WTC11 (cell line): Measurements from ENCODE around the gene RAB15. TPM values are rescaled to one million over a fixed set of nuclear protein-coding genes. Genes with fewer than 3 reads are reported as not detected.

Experiments
- ATAC-seq: fragments of 200-7000 bp; cut with Tn5 transposase; 2 replicates; pipeline ENCODE4 v1.10.0; 2021; ENCODE audit warnings: mild to moderate bottlenecking, moderate library complexity
- CTCF ChIA-PET: fragments of 300-600 bp; sonication (Branson Sonifier 250); formaldehyde crosslinking; loops from one replicate; lab custom pipeline; 2021; ENCODE audit warnings: antibody characterized with exemption; lab: Charles Lee
- POLR2A ChIA-PET: fragments of 350-600 bp; sonication (Branson Sonifier 250); formaldehyde crosslinking; loops from one replicate; lab custom pipeline; 2021; ENCODE audit warnings: antibody characterized with exemption; lab: Charles Lee
- DNase-seq: peaks from one replicate; pipeline ENCODE4 v3.0.0; 2021; ENCODE audit warnings: low spot score
- H3K27ac Mint-ChIP-seq: 2 replicates; pipeline ENCODE4 v1.8.0; 2021; ENCODE audit warnings: mixed read lengths
- H3K27me3 Mint-ChIP-seq: 2 replicates; pipeline ENCODE4 v1.8.0; 2021; ENCODE audit warnings: low read depth, mild to moderate bottlenecking, moderate library complexity, mixed read lengths
- H3K36me3 Mint-ChIP-seq: 2 replicates; pipeline ENCODE4 v1.8.0; 2021; ENCODE audit warnings: mixed read lengths
- H3K4me1 Mint-ChIP-seq: 2 replicates; pipeline ENCODE4 v1.8.0; 2022; ENCODE audit warnings: mixed read lengths
- H3K4me3 Mint-ChIP-seq: 2 replicates; pipeline ENCODE4 v1.8.0; 2021; ENCODE audit warnings: mild to moderate bottlenecking, moderate library complexity, mixed read lengths
- H3K9me3 Mint-ChIP-seq: 2 replicates; pipeline ENCODE4 v1.8.0; 2021; ENCODE audit warnings: mixed read lengths
- ATF1 ChIP-seq: sonication (generic); formaldehyde crosslinking; IDR thresholded peaks from 2 replicates; pipeline ENCODE4 v1.8.1; 2023; ENCODE audit warnings: mild to moderate bottlenecking, moderate library complexity, missing genetic modification reagents
- HMGA2 ChIP-seq: fragments of 250-450 bp; sonication (Bioruptor Pico); IDR thresholded peaks from 2 replicates; pipeline ENCODE4 v1.4.0; 2021; ENCODE audit warnings: mild to moderate bottlenecking, moderate library complexity
- IRF2 ChIP-seq: sonication (generic); formaldehyde crosslinking; IDR thresholded peaks from 2 replicates; pipeline ENCODE4 v1.8.0; 2022; ENCODE audit warnings: low read depth, missing genetic modification reagents, borderline replicate concordance
- MYBL2 ChIP-seq: sonication (generic); formaldehyde crosslinking; IDR thresholded peaks from 2 replicates; pipeline ENCODE4 v1.8.1; 2023; ENCODE audit warnings: mild to moderate bottlenecking, moderate library complexity, missing genetic modification reagents
- PRRX2 ChIP-seq: fragments of 250-450 bp; sonication (Bioruptor Pico); IDR thresholded peaks from 2 replicates; pipeline ENCODE4 v1.8.0; 2021; ENCODE audit warnings: mild to moderate bottlenecking
- SP1 ChIP-seq: sonication (generic); formaldehyde crosslinking; conservative IDR thresholded peaks from 2 replicates; pipeline ENCODE4 v1.8.1; 2022; ENCODE audit warnings: missing genetic modification reagents
- USF2 ChIP-seq: sonication (generic); formaldehyde crosslinking; IDR thresholded peaks from 2 replicates; pipeline ENCODE4 v1.8.1; 2023; ENCODE audit warnings: mild to moderate bottlenecking, missing genetic modification reagents, moderate library complexity
- ZNF121 ChIP-seq: sonication (generic); formaldehyde crosslinking; IDR thresholded peaks from 2 replicates; pipeline ENCODE4 v1.8.0; 2023; ENCODE audit warnings: missing genetic modification reagents
- ZNF396 ChIP-seq: fragments of 250-450 bp; sonication (Bioruptor Pico); IDR thresholded peaks from 2 replicates; pipeline ENCODE4 v1.8.0; 2021; ENCODE audit warnings: mild to moderate bottlenecking, moderate library complexity, borderline replicate concordance
- ZNF671 ChIP-seq: fragments of 250-450 bp; sonication (Bioruptor Pico); IDR thresholded peaks from 2 replicates; pipeline ENCODE4 v1.8.0; 2021; ENCODE audit warnings: mild to moderate bottlenecking
- total RNA-seq: library from RNA; stranded (reverse); gene quantifications from 3 replicates; pipeline ENCODE4 v1.2.3, GENCODE V29; 2021
- TF ChIP-seq, protein P1 (sequence below): sonication (generic); formaldehyde crosslinking; IDR thresholded peaks from 2 replicates; pipeline ENCODE4 v1.8.1; 2022; ENCODE audit warnings: low read depth, mild to moderate bottlenecking, moderate library complexity, missing genetic modification reagents, borderline replicate concordance
- TF ChIP-seq, protein P2 (sequence below): fragments of 250-450 bp; sonication (Bioruptor Pico); IDR thresholded peaks from 2 replicates; pipeline ENCODE4 v1.9.0; 2021; ENCODE audit warnings: mild to moderate bottlenecking
- TF ChIP-seq, protein P3 (sequence below): sonication (generic); formaldehyde crosslinking; IDR thresholded peaks from 2 replicates; pipeline ENCODE4 v1.8.1; 2023; ENCODE audit warnings: mild to moderate bottlenecking, missing genetic modification reagents, borderline replicate concordance
- TF ChIP-seq, protein P4 (sequence below): sonication (generic); formaldehyde crosslinking; IDR thresholded peaks from 2 replicates; pipeline ENCODE4 v1.8.0; 2022; ENCODE audit warnings: missing genetic modification reagents

Gene RAB15
- total RNA-seq, 1 experiment from 2014 or later: 49.1 TPM

DNA sequence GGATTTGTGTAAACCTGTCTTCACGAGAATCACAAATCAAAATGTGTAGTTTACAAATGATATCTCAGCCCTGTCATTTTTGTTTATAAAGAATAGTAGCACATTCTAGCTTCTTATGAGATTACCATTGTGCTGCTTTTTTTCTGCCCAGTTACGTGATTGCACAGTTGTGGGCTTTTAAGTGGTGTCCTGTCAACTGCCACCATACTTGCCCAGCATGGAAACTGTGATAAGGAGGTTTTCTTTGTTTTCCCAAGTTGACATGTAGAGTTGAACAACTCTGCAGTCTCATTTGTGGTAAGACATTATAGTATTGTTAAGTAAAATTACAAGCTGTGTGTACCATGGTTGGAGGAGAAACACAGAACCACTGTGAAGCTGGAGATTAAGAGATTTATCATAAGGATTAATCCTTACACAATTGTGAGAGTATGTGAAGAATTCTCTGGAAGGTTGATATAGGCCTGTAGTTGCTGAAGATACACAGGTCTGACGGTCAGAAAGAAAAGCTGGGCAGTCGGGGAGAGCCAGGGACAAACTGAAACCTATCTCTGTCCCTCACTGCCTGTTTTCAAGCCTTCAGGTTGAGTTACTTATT, 45.6 kb downstream of the RAB15 start (continued):
- TF ChIP-seq, protein P1, sequence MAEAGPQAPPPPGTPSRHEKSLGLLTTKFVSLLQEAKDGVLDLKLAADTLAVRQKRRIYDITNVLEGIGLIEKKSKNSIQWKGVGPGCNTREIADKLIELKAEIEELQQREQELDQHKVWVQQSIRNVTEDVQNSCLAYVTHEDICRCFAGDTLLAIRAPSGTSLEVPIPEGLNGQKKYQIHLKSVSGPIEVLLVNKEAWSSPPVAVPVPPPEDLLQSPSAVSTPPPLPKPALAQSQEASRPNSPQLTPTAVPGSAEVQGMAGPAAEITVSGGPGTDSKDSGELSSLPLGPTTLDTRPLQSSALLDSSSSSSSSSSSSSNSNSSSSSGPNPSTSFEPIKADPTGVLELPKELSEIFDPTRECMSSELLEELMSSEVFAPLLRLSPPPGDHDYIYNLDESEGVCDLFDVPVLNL: no peak
- TF ChIP-seq, protein P2, sequence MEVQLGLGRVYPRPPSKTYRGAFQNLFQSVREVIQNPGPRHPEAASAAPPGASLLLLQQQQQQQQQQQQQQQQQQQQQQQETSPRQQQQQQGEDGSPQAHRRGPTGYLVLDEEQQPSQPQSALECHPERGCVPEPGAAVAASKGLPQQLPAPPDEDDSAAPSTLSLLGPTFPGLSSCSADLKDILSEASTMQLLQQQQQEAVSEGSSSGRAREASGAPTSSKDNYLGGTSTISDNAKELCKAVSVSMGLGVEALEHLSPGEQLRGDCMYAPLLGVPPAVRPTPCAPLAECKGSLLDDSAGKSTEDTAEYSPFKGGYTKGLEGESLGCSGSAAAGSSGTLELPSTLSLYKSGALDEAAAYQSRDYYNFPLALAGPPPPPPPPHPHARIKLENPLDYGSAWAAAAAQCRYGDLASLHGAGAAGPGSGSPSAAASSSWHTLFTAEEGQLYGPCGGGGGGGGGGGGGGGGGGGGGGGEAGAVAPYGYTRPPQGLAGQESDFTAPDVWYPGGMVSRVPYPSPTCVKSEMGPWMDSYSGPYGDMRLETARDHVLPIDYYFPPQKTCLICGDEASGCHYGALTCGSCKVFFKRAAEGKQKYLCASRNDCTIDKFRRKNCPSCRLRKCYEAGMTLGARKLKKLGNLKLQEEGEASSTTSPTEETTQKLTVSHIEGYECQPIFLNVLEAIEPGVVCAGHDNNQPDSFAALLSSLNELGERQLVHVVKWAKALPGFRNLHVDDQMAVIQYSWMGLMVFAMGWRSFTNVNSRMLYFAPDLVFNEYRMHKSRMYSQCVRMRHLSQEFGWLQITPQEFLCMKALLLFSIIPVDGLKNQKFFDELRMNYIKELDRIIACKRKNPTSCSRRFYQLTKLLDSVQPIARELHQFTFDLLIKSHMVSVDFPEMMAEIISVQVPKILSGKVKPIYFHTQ (CRISPR knock-in tag): no peak

GRCh38 chr14:64923015-64923414, 49.1 kb downstream of the RAB15 start:
- Mint-ChIP-seq H3K36me3 (peaks cover 24% of the 10 kb centered on the region), H3K27me3 (no peaks in the 10 kb centered on the region), H3K27ac (no peak overlapping the region), H3K4me1 (0 out of 2 replicates have a peak, but pooled peaks cover 3% of the 10 kb centered on the region), H3K4me3 (no peak overlapping the region), H3K9me3 (peaks cover 7% of the 10 kb centered on the region; the same call in 1 of the 2 replicates)
- ATAC-seq (no peak), DNase-seq (no peak)
- TF ChIP-seq ZNF121 (CRISPR knock-in tag) (0 out of 2 replicates have a peak, but pooled peaks have one; percentile 51), ATF1 (no peak), ZNF671 (no peak), PRRX2 (no peak)
- CTCF ChIA-PET: interaction anchor here (1.3 to 1.7 kb wide), 2 partner anchors 12 to 97 kb away, joined by 3 to 6 read pairs; no protein-coding TSS in a partner anchor
- POLR2A ChIA-PET: interaction anchor here (0.7 kb wide), 1 partner anchor 34 kb away, joined by 3 read pairs; no protein-coding TSS in a partner anchor

DNA sequence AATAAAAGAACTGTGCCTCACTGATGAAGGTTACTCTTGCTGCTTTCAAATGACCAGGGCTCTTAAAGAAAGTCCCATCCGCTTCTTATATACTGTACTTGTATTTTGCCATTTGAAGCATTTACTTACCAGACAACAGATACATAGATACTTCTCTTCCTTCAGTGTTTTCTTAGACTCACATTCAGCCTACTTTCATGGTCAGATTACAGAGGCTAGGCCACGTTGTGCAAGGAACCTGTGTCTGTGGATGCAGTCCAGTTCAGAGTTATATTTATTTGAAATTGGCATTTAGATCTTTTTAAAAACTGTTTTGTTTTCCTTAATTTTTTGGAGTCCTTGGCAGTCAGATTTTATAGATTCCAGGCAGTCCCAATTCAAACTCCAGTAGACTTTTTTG, 51.7 kb downstream of the RAB15 start:
- H3K27ac Mint-ChIP-seq: peak overlapping the region; percentile 5; the same call in 1 of the 2 replicates
- POLR2A ChIA-PET: no interaction called here
- no peak for DNase-seq
- ATAC-seq: no peak
- H3K9me3 Mint-ChIP-seq: peaks cover 7% of the 10 kb centered on the region; the same call in 1 of the 2 replicates
- CTCF ChIA-PET: no interaction called here
- no peaks in the 10 kb centered on the region for H3K27me3 Mint-ChIP-seq
- no peak overlapping the region for H3K4me3 Mint-ChIP-seq
- H3K4me1 Mint-ChIP-seq: peaks cover 7% of the 10 kb centered on the region
- peaks cover 22% of the 10 kb centered on the region for H3K36me3 Mint-ChIP-seq
- TF ChIP-seq USF2 (no peak), ATF1 (no peak), MYBL2 (CRISPR knock-in tag) (no peak), HMGA2 (CRISPR knock-in tag) (no peak), SP1 (CRISPR knock-in tag) (no peak), ZNF396 (no peak), IRF2 (CRISPR knock-in tag) (no peak)
- TF ChIP-seq, protein P3, sequence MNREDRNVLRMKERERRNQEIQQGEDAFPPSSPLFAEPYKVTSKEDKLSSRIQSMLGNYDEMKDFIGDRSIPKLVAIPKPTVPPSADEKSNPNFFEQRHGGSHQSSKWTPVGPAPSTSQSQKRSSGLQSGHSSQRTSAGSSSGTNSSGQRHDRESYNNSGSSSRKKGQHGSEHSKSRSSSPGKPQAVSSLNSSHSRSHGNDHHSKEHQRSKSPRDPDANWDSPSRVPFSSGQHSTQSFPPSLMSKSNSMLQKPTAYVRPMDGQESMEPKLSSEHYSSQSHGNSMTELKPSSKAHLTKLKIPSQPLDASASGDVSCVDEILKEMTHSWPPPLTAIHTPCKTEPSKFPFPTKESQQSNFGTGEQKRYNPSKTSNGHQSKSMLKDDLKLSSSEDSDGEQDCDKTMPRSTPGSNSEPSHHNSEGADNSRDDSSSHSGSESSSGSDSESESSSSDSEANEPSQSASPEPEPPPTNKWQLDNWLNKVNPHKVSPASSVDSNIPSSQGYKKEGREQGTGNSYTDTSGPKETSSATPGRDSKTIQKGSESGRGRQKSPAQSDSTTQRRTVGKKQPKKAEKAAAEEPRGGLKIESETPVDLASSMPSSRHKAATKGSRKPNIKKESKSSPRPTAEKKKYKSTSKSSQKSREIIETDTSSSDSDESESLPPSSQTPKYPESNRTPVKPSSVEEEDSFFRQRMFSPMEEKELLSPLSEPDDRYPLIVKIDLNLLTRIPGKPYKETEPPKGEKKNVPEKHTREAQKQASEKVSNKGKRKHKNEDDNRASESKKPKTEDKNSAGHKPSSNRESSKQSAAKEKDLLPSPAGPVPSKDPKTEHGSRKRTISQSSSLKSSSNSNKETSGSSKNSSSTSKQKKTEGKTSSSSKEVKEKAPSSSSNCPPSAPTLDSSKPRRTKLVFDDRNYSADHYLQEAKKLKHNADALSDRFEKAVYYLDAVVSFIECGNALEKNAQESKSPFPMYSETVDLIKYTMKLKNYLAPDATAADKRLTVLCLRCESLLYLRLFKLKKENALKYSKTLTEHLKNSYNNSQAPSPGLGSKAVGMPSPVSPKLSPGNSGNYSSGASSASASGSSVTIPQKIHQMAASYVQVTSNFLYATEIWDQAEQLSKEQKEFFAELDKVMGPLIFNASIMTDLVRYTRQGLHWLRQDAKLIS: no peak
- TF ChIP-seq, protein P4, sequence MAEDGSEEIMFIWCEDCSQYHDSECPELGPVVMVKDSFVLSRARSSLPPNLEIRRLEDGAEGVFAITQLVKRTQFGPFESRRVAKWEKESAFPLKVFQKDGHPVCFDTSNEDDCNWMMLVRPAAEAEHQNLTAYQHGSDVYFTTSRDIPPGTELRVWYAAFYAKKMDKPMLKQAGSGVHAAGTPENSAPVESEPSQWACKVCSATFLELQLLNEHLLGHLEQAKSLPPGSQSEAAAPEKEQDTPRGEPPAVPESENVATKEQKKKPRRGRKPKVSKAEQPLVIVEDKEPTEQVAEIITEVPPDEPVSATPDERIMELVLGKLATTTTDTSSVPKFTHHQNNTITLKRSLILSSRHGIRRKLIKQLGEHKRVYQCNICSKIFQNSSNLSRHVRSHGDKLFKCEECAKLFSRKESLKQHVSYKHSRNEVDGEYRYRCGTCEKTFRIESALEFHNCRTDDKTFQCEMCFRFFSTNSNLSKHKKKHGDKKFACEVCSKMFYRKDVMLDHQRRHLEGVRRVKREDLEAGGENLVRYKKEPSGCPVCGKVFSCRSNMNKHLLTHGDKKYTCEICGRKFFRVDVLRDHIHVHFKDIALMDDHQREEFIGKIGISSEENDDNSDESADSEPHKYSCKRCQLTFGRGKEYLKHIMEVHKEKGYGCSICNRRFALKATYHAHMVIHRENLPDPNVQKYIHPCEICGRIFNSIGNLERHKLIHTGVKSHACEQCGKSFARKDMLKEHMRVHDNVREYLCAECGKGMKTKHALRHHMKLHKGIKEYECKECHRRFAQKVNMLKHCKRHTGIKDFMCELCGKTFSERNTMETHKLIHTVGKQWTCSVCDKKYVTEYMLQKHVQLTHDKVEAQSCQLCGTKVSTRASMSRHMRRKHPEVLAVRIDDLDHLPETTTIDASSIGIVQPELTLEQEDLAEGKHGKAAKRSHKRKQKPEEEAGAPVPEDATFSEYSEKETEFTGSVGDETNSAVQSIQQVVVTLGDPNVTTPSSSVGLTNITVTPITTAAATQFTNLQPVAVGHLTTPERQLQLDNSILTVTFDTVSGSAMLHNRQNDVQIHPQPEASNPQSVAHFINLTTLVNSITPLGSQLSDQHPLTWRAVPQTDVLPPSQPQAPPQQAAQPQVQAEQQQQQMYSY (CRISPR knock-in tag): no peak
